ENCODE measurements around the gene NSG2.
A peak's percentile ranks its signal among the peaks of the same experiment; 100 is the strongest.
"Not testable (repeated sequence)": the region's sequence is repeated elsewhere in the genome, so short reads cannot be mapped to it uniquely, and the experiment has no call there.

The NSG2 gene

DNA sequence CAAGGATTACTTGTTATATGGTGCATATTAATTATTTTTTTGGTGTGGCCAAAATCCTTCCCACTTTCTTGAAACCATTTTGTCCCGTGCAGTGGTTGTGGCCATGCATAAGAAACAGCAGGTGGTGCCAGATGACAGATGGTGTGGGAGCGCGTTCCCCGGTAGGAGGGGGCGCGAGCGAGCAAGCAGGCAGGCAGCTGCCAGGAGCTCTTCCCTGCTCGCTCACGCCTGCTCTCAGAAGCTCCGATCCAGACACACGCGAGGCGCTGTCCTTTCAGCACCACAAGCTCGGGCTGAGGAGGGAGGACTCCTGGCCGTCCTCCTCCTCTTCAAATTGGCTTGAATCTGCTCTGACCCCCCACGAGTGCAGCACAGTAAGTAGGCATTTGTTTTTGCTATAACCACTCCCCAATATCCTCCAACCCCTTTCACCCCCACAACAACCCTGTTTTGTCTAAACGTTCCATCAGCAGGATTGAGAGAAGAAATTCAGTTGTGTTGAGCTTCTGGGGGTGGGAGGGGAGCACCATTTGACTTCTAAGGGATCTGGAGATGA lies at the start of gene NSG2:
NSG2 (plus strand) TSS at position 237 of the 556 bp plus-strand sequence. CDS start 1,050 bp downstream, outside the sequence.
- DNase-seq (ENCODE audit: low read depth in 4 of 4, low spot score in 1 of 4) = peak in 1 of 4 experiments; percentile 19

DNA sequence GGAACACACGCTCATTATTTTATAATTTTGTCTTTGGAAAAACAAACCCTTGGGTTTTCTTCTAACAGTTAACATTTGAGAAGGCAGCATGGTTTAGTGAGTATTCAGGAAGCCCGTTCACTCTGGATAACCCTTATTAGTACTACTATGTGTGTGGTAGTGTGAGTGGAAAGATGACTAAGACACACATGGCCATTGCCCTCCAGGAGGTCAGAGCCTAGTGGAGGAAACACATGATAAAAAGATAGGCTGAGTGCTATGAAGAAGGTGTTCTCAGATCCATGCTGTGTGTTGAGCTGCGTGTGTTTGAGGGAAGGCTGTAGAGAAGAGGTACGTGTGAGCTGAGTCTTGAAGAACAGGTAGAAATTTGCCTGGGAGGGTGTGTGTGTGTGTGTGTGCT lies 48.2 kb upstream of the NSG2 start:
- DNase-seq (ENCODE audit: low read depth in 4 of 4, low spot score in 1 of 4) = no peak

DNA sequence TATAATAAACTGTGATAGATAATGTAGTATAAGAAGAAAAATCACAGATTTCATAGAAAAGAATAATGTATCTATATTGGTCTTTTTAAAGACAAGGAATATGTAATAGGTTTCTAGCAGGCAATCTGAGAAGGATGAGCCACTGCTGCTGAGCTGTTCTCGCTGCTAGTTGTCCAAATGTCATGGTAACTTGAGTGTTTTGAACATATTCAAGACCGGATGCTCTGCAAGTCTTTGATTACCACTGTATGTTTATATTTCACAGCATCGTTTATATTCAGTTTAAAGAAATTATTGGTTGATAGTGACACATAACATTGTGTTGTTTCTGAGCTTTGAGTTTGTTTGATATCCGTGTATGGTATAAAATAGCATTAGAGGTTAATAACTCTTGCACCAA lies 47.0 kb upstream of the NSG2 start:
- no peak for DNase-seq (ENCODE audit: low read depth in 4 of 4, low spot score in 1 of 4)

DNA sequence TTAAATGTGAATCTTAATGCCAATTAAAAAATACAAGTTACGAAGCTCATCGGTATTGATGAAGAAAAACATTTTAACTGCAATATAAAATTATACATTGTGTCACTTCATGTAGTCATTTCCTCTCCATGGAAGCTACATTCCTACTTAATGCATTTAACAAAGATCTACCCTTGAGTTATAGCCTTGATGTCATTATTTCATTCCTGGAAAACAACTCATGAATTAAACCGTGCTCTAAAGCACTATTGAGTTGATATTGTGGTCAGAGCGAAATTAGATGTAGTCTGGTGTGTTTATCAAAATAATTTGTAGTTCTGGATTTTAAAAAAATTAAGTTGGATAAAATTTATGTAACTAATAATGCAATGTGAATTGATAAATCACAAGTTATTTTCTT lies 45.4 kb upstream of the NSG2 start:
- DNase-seq (ENCODE audit: low read depth in 4 of 4, low spot score in 1 of 4) = no peak

DNA sequence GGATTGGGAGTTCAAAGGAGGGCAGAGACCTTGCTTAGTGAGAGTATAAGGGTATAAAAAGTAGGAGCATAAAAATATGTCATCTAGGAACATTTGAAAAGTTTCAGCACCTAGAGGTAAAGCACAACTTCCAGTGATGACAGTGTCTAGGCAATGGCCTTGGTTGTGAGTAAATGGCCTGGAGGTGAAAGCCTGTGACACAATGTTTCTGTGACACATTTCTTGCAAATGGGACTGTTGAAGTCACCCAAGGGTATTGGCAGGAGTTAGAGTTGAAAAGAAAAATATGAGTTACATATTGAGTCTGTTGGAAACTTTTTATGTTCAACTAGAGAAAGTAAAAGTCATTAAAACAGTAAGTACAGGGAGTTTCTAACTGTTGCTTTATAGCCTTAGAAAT lies 41.7 kb upstream of the NSG2 start:
- DNase-seq (ENCODE audit: low read depth in 4 of 4, low spot score in 1 of 4) = no peak

DNA sequence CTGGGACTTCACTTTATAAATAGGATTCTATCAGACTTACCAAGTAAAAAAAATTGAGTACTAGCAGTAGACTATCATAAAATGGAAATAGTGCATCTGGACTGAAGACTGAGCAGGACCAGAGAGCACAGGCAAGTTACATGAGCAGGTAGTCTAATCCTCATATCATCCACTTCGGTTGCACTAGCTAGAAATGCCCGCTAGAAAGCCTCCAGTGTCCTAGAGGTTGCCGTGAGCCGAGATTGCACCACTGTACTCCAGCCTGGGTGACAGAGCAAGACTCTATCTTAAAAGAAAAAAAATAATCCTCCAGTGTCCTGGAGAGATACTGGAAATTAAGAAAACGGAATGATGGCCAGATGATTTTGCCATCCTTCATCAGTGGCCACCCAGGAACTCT lies 36.6 kb upstream of the NSG2 start:
- no peak for DNase-seq (ENCODE audit: low read depth in 4 of 4, low spot score in 1 of 4)

DNA sequence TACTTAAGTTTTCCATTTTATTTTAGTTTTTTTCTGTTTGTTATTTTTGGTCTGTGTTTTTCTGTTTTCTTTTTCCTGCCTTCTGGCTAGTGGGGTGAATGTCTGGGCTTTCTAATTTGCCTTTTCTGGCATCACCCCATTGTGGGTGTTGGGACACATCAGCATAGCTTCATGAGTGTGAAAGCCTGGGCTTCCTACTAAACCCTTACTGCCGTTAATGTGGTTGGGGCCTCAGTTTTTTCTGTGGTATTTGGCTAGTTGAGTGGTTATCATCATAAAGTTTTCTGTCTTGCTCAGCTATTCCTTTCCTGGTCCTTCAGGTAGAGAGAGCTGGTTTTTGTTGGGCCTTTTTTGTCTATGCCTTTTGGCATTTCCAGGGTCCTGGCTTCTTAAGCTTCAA lies 35.1 kb upstream of the NSG2 start:
- DNase-seq (ENCODE audit: low read depth in 4 of 4, low spot score in 1 of 4) = no peak

DNA sequence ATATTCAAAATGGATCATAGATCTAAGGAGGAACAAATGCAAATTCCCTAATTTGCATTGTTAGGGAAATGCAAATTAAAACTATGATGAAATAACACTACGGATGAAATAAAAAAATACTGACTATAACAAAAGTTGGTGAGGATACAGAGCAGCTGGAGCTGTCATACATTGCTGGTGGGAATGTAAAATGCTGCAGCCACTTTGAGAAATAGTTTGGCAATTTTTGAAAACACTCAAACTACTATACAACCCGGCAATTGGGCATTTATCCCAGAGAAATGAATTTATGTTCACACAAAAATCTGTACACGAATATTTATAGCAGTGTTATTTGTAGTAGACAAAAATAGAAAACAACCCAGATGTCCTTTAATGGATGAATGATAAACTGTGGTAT lies 34.1 kb upstream of the NSG2 start:
- no peak for DNase-seq (ENCODE audit: low read depth in 4 of 4, low spot score in 1 of 4)

DNA sequence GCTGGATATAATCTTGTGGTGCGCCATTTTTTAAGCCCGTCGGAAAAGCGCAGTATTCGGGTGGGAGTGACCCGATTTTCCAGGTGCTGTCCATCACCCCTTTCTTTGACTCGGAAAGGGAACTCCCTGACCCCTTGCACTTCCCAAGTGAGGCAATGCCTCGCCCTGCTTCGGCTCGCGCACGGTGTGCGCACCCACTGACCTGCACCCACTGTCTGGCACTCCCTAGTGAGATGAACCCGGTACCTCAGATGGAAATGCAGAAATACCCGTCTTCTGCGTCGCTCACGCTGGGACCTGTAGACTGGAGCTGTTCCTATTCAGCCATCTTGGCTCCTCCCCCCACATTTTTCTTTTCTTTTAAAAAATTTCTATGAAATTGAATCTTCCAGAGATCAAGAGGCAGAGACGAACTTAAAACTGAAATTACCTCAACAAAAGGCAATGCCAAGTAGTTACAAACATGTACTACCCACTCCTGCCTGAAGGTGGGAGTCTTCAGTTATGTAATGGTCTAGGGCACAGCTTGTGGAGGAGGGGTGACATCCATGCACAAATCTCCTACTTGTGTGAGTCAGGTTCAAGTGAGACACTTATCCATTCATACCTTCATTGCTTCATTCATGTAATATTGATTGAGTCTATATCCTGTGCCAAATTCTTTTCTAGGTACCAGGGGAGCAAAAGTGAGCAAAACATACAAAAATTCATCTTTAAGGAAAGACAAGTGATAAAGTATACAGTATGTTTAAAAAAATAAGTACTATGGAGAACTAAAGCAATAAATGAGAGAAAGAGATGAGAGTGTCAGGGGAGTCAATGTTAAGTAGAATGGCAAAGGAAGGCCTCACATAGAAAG lies 25.2 kb upstream of the NSG2 start:
- DNase-seq (ENCODE audit: low read depth in 4 of 4, low spot score in 1 of 4) = not testable (repeated sequence)

DNA sequence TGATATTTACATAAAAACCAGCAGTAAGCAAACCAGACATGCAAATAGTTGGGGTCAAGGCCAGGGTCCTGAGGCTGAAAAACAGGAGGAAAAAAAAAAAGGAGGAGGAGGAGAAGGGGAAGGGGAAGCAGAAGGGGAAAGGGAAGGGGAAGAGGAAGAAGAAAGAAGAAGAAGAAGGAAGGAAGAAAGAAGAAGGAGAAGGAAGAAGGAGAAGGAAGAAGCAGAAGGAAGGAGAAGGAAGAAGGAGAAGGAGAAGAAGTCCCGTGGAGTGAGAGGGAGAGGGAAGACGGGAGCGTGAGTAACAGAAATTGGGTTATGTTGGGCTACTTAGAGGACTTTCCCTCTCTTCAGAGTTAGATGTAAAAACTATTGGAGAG lies 24.6 kb upstream of the NSG2 start:
- DNase-seq (ENCODE audit: low read depth in 4 of 4, low spot score in 1 of 4) = no peak

DNA sequence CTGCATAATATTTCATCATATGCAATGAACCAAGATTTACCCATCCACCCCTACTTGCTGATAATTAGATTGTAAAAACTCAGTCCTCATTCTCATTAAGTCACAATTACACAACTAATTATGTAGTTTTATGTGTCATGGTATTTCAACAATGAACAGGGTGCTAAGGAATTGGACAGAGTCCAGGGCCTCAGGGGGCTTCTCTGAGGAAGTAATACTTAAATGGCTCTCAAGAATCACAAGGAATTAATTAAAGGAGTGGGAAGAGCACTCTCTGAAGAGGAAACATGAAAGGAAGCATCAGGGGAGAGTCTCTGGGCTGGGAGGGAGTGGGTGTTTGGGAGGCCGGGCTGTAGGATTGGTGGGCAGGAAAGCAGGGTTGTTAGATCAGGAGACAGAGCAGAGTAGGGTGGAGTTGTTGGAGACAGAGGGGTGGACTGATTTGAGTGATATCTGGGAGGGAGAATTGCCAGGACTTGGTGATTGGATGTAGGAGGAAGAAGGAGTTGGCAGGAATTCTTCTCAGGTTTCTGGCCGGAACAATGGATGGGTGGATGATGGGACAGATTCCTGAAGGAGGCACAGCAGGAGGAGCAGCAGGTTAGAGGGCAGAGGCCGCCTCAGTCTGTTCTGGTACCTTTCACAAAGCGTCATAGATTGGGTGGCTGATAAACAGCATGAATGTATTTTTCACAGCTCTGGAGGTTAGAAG lies 23.0 kb upstream of the NSG2 start:
- DNase-seq (ENCODE audit: low read depth in 4 of 4, low spot score in 1 of 4) = no peak

DNA sequence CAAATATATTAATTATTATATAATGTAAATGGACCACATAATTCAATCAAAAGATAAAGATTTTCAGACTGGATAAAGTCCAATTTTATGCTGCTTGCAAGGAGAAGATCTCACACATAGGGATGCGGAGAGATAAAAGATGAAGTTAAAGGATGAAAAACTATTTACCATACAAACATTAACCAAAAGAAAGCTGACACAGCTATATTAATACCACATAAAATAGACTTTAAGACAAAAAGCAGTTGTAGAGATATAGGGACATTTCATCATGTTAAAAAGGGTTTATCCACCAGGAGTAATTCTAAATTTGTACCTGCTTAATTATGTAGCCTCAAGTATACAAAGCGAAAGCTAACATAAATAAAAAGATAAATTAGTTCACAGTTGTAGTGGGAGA lies 15.2 kb upstream of the NSG2 start:
- DNase-seq (ENCODE audit: low read depth in 4 of 4, low spot score in 1 of 4) = no peak

DNA sequence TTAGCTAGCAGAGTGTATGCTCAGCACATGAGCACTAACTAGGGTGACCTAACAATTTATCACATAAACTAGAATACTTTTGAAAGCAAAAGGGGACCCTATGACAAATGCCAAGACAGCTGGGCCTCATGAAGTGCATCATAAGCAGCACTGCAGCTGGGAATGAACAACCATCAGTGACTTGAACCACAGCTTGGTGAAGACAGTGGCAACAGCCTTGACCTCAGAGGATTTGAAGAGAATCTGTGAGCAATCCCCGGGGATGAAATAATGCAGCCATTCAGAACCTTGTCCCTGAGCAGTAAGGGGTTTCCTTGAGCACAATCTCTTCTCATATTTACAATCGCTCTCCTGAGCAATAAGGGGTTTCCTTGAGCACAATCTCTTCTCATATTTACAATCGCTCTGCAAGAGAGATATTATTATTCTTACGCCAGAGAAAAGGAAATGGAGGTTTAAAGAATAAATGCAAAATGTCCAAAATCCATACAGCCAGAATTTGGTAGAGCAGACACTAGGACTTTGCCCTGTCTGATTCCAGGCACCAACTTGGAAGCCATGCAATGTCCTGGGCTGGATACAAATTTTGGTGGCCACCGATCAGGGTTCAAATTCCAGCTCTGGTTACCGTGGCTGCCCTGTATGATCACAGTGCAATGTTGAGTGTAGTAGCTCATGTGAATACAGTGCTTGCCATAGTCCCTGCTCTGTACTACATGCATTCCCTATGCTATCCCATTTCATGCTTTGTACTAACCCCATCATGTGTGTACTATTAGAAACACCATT lies 846 bp upstream of the NSG2 start:
- DNase-seq (ENCODE audit: low read depth in 4 of 4, low spot score in 1 of 4) = no peak

DNA sequence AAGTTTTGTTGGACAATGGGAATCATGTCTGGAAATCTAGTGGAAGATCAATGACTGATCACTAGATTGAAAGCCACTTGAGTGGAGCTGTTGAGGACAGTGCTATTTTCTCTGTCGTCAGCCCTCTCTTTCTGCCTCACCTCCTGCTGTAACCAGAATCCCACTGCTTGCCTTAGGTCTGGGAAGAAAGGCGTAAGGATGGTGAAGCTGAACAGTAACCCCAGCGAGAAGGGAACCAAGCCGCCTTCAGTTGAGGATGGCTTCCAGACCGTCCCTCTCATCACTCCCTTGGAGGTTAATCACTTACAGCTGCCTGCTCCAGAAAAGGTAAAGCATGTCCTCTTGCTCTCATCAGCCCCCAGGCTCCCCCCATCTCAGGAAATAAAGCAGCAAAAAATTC lies 1.1 kb downstream of the NSG2 start:
- DNase-seq (ENCODE audit: low read depth in 4 of 4, low spot score in 1 of 4) = no peak

DNA sequence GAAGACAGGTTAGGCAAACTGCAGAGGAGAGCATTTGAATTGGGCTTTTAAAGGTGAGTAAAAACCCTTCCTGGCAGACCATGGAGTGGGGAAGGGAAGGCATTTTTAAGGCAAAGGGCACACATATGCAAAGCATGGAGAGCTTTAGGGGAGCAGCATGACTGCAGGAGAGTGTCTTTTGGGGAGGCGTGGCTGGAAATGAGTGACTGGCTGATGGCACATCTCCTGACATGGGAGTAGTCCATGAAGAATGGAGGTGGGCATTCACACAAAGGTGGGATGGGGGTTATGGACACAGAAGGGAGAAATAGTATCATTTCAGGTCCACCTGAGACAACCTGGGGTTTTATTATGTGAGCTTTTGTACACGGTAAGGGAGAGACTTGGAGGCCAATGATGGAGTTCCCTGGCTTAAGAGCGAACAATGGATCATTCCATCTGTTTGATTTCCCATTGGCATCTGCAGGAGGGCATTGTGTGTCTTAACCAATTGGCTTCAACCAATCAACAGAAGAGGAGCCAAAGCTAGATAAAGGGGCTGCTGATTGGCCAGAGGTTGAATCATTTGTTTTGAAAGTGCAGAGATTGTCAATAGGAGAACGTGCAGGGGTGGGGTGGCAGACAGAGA lies 2.1 kb downstream of the NSG2 start:
- no peak for DNase-seq (ENCODE audit: low read depth in 4 of 4, low spot score in 1 of 4)

DNA sequence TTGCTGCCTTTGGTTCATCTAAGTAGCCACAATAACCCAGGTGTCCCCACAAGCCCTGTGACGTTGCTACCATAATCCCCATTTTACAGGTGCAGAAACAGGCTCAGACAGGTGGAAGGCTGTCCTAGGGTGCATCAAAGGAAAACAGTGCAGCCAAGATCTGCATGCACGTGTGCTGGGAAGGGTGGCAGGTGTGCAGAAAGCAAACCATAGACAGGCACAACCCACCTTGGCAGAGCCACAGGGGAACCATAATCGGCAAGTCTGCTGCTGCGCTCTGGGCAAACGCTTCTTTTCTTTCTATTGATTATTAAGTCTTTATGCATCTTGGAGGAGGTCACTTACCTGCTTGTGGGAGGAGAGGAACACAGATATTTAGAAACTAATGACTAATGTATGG lies 7.1 kb downstream of the NSG2 start:
- DNase-seq (ENCODE audit: low read depth in 4 of 4, low spot score in 1 of 4) = no peak

DNA sequence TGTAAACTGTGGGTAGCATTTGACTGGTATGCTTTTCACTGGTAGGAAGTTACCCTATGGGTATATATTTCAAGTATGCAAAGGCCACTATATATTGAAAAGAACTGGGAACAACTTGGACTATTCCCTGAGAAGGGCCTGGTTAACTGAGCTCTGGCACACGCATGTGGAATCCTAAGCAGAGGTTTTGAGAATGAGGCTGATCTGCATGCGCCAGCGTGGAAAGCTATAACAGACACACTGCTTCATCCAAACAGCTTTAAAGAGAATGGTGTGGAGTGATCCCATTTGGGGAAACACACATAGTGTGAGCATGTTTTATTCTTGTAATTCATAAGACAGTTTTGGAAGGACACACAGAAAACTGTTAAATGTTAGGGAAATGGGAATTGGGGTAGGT lies 8.4 kb downstream of the NSG2 start:
- DNase-seq (ENCODE audit: low read depth in 4 of 4, low spot score in 1 of 4) = no peak

DNA sequence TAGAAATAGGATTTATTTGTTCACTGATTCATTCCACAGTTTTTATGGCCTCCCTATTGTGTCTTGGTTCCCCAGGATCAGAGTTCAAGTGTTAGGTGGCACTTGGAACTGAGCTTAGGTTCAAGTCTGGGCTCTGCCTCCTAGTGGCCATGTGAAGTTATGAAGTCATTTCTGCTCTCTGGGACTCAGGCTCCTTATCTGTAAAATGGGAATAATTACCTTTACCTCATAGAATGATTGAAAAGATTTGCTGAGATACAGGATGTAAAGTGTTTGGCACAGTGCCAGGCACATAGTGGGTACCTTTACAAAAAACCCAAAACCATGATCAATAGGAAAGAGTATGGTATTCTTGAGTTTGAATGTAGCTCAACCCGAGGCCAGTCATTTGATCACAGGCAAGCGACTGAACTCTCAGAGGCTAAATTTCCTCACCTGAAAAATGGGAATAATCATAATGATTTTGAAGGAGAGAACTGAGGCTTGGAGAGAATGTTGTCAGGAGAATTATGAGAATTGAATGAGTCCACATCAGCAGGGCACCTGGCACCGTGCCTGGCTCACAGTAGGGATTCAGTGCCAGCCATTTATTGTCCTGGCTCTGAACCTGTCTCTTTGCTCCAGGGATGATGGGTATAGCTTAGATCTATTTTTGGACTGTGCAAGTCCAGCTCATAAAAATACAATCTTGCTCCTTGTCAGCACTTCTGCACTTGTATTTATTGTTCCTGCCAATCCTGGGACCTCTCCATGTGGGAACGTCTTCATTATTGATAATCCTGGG lies 10.8 kb downstream of the NSG2 start:
- no peak for DNase-seq (ENCODE audit: low read depth in 4 of 4, low spot score in 1 of 4)

DNA sequence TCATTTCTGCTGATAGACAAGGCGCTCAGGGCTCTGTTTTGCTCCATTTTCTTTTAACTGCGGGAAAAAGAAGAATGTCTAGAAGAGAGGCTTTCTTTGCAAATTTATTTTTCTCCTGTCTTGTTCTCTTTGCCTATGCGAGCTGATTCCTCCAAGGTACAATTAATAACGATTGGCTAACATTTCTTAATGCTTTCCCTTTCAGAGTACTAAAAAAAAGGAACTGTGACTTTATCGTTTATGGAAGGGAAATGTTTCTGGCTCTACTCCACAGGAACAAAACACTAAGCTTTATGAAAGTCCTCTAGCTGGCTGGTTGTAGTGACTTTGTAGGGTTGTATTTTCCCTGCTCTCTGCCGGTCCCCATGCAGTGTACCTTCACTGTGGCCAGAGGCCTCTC lies 11.7 kb downstream of the NSG2 start:
- no peak for DNase-seq (ENCODE audit: low read depth in 4 of 4, low spot score in 1 of 4)

DNA sequence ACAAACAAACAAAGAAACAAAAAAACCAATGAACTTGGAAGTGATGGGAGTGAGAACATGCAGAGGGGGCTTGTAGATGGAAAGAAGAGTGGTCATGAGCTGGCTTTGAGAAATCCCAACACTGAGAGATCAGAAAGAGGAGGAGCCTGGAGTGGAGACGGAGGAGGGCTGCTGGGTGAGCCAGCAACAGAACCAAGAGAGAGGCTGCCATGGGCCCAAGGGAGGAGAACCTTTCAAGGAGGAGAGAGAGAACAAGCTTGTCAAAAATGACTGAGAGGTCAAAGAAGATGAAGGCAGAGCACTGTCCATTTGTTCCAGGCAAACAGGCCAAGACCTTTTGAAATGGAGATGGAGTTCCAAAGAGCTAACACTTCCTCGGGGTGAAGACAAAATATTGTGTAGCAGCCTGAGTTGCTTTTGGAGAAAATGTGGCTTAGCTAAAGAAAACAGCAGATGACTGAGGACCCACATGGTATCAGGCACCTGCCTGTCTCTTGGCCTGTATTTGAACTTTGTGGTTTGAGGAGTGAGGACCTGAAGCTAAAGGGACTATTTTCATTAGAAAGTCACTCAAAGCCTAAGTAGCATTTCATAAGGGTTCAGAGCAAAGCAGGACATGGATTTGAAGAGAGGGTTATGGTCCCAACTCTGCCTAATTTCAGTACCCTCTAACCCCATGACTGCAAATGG lies 13.1 kb downstream of the NSG2 start:
- no peak for DNase-seq (ENCODE audit: low read depth in 4 of 4, low spot score in 1 of 4)
